ENCODE data around the gene KHK.

GRCh38 chr2:27065128-27065527 lies 21.4 kb upstream of the KHK start:
- no peak for TF ChIP-seq CTCF (IDR thresholded peaks at IDR 0.05)
- TF ChIP-seq POLR2A (IDR thresholded peaks at IDR 0.05): no peak
